Activated naive CD8-positive, alpha-beta T cell treated with anti-CD3 and anti-CD28 coated beads for 36 hours (primary cell): ENCODE results near the gene GTPBP6. TPM values are rescaled to one million over a fixed set of nuclear protein-coding genes. Genes with fewer than 3 reads are reported as not detected.
A peak's percentile ranks its signal among the peaks of the same experiment; 100 is the strongest.
"Not testable (repeated sequence)": the region's sequence is repeated elsewhere in the genome, so short reads cannot be mapped to it uniquely, and the experiment has no call there.

Source experiments
- DNase-seq: peaks from one replicate; pipeline ENCODE4 v3.0.0; 2021
- H3K27ac Mint-ChIP-seq: one replicate; pipeline ENCODE4 v1.8.0; 2022; ENCODE audit warnings: mild to moderate bottlenecking, moderate library complexity, mixed read lengths
- H3K27me3 Mint-ChIP-seq: one replicate; pipeline ENCODE4 v1.8.0; 2022; ENCODE audit warnings: mild to moderate bottlenecking, mixed read lengths
- H3K36me3 Mint-ChIP-seq: one replicate; pipeline ENCODE4 v1.8.0; 2021; ENCODE audit warnings: mild to moderate bottlenecking, mixed read lengths
- H3K4me1 Mint-ChIP-seq: one replicate; pipeline ENCODE4 v1.8.0; 2021; ENCODE audit warnings: mixed read lengths
- H3K4me3 Mint-ChIP-seq: one replicate; pipeline ENCODE4 v1.8.0; 2022; ENCODE audit warnings: mild to moderate bottlenecking, moderate library complexity, mixed read lengths
- H3K9me3 Mint-ChIP-seq: one replicate; pipeline ENCODE4 v1.8.0; 2022; ENCODE audit warnings: mixed read lengths
- total RNA-seq, 2 experiments: library from RNA; stranded (reverse); gene quantifications; one replicate each; pipeline ENCODE4 v1.2.3, GENCODE V29; 2021

GTPBP6 gene
- total RNA-seq, 2 experiments from 2014 or later, result 70.5 to 71.7 TPM

DNA sequence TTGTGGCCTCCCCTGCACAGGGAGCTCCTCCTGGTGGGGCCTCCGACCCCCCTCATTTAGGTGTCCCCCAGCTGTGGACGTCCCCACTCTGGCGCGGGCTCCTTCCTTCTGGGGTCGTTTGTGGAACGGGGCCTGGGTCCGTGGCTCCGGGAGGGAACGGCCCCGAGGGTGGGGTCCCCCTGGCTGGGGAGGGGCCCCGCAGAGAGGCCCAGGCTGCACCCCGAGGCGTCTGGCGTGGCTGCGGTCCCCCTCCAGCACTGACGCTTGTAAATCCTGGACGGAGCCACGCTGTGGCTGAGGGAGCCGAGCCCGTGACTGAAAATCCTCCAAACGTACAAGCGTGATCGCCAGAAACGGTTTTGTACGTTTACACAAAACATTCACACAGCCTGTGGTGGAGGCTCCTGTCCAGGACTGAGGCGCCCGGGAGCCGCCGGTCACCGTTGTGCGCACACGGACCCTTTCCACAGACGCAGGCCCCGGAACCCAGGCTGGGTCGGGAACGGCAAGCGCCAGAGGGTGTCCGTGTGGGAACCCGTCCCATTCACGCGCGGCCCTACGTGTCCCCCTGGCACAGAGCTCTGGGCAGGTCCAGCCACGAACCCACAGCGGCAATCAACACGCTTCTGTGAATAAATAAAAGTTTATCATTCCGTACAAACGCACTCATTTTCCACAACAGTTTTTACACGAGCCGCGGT lies 15.2 kb upstream of the GTPBP6 start:
- H3K27ac Mint-ChIP-seq, result no peak overlapping the region
- no peak for DNase-seq
- H3K4me1 Mint-ChIP-seq, result no peaks in the 10 kb centered on the region
- H3K27me3 Mint-ChIP-seq, result no peaks in the 10 kb centered on the region
- no peaks in the 10 kb centered on the region for H3K9me3 Mint-ChIP-seq
- H3K36me3 Mint-ChIP-seq, result peaks cover 21% of the 10 kb centered on the region
- no peak overlapping the region for H3K4me3 Mint-ChIP-seq

DNA sequence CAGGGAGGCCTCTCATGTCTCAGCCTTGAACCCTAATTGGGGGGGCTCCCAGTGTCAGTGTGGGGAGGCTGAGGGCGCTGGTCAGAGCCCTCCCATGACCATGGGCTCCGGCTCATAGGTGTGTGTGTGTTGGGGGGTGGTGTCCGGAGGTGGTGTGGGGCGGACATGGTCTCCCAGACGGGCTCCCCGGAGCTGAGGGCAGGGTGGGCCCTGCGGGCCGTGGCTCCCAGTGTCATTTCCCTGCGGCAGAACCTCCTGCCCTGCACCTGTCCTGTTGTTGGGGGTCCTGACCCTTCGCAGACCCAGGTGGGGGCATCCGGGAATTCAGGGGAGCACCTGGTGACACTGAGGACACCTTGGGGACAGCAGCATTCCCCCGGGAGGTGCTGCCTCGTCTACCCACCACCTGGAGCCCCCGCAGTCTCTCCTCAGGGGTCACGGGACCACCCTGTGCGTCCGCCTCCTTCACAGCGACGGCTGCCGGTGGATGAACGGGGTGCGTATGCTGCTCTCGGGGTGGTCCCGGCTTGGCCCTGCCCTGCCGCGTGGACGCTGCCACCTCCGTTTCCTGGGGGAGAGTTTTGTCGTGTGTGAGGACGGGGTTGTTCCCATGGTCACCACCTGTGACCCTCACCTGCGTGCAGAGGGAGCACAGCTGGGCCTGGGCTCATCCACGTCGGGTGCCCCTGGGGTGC lies 14.5 kb upstream of the GTPBP6 start:
- no peaks in the 10 kb centered on the region for H3K27me3 Mint-ChIP-seq
- H3K4me1 Mint-ChIP-seq, result no peaks in the 10 kb centered on the region
- H3K27ac Mint-ChIP-seq, result no peak overlapping the region
- H3K4me3 Mint-ChIP-seq, result no peak overlapping the region
- H3K9me3 Mint-ChIP-seq, result no peaks in the 10 kb centered on the region
- H3K36me3 Mint-ChIP-seq, result peaks cover 14% of the 10 kb centered on the region
- DNase-seq, result no peak

GRCh38 chrX:332496-332860 lies 13.9 kb upstream of the GTPBP6 start:
- Mint-ChIP-seq H3K4me1 (no peaks in the 10 kb centered on the region), H3K4me3 (no peak overlapping the region), H3K27ac (no peak overlapping the region), H3K9me3 (no peaks in the 10 kb centered on the region), H3K36me3 (peaks cover 11% of the 10 kb centered on the region), H3K27me3 (no peaks in the 10 kb centered on the region)
- DNase-seq, result no peak

DNA sequence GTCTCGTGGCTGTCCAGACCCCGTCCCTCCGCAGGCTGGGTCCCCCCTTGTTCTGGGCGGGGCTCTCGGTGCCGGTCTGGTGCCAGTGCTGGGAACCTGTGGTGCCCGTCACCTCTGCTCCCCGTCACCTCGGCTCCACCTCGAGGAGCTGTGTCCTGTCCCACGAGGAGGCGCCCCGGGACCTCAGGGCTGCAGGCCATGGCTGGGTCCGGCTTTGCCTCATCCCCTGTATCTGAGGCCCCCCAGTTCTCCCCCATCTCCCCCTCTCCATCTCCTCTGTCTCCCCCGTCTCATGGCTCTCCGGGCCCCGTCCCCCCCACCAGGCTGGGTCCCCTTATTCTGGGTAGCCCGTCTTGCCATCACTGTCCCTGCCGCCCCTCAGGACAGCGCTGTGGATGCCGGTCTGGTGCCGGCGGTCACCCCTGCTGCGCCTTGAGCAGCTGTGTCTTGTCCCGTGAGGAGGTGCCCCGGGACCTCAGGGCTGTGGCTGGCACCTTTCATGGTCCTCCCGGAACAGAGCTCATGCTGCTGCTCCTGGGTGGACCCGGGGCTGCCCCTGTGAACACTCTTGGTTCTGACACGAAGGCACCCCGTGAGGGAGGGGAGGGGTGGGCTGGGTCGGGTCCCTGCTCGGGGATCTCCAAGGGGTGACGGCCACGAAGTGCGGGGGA lies 13.4 kb upstream of the GTPBP6 start:
- Mint-ChIP-seq H3K27ac (no peak overlapping the region), H3K27me3 (no peaks in the 10 kb centered on the region), H3K4me3 (peak overlapping the region; percentile 40), H3K36me3 (peaks cover 7% of the 10 kb centered on the region), H3K9me3 (no peaks in the 10 kb centered on the region), H3K4me1 (no peaks in the 10 kb centered on the region)
- no peak for DNase-seq

DNA sequence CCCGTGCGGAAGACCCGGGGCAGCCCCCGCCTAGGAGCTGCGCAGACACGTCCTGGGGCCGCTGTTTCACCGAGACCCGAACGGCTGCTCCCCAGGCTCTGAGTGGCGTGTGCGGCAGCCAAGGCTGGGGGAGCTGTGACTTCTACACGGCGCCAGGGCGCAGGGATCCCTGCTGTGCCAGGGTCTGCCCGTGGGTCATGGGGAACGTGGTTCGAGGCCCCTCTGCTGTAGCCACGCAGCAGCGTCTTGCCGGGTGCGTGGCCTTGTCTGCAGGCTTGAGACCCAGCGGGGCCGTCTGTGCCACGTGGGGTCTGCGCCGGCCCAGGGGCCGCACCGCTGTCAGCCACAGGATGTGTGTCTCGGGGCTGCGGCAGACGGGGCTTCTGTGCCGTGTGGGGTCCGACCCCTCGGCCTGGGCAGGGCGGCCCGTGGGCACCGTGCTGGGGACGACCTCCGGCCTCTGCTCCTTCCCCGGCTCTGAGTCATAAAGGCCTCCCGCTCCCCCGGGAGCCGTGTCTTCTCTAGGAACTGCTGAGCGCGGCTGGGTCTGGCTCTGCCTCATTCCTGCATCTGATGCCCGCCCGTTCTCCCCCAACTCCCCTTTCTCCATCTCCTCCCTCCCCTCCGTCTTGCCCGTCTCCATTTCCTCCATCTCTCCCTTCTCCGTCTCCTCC lies 12.7 kb upstream of the GTPBP6 start:
- Mint-ChIP-seq H3K4me1 (no peaks in the 10 kb centered on the region), H3K9me3 (no peaks in the 10 kb centered on the region), H3K36me3 (peaks cover 3% of the 10 kb centered on the region), H3K27me3 (no peaks in the 10 kb centered on the region), H3K4me3 (peak overlapping the region; percentile 40), H3K27ac (no peak overlapping the region)
- DNase-seq, result peak; percentile 23

DNA sequence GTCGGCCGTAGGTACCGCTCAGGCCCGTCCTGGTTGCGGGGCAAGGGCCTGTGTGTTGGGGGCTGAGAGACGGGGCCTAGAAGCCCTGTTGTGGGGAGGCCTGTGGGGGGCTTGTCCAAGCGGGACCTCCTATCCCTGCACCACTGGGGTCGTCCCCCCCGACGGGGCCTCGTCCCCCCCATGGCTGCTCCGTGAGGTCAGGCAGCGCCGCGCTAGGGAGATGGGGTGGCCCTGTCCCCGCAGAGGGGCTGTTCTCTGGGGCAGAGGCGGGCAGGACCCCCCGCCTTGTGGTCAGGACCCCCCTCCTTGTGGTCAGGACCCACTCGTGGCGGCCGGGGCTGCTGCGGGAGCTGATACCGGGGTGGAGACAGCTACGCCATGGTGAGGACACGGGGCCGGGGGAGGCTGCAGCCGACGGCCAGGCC lies 12.1 kb upstream of the GTPBP6 start:
- no peak for DNase-seq
- no peaks in the 10 kb centered on the region for H3K4me1 Mint-ChIP-seq
- no peak overlapping the region for H3K27ac Mint-ChIP-seq
- H3K9me3 Mint-ChIP-seq, result no peaks in the 10 kb centered on the region
- no peak overlapping the region for H3K4me3 Mint-ChIP-seq
- H3K27me3 Mint-ChIP-seq, result no peaks in the 10 kb centered on the region
- no peaks in the 10 kb centered on the region for H3K36me3 Mint-ChIP-seq

GRCh38 chrX:330141-330725 lies 11.6 kb upstream of the GTPBP6 start:
- H3K36me3 Mint-ChIP-seq, DNase-seq, H3K27ac Mint-ChIP-seq, H3K4me3 Mint-ChIP-seq, H3K27me3 Mint-ChIP-seq, H3K4me1 Mint-ChIP-seq, H3K9me3 Mint-ChIP-seq: not testable (repeated sequence)

DNA sequence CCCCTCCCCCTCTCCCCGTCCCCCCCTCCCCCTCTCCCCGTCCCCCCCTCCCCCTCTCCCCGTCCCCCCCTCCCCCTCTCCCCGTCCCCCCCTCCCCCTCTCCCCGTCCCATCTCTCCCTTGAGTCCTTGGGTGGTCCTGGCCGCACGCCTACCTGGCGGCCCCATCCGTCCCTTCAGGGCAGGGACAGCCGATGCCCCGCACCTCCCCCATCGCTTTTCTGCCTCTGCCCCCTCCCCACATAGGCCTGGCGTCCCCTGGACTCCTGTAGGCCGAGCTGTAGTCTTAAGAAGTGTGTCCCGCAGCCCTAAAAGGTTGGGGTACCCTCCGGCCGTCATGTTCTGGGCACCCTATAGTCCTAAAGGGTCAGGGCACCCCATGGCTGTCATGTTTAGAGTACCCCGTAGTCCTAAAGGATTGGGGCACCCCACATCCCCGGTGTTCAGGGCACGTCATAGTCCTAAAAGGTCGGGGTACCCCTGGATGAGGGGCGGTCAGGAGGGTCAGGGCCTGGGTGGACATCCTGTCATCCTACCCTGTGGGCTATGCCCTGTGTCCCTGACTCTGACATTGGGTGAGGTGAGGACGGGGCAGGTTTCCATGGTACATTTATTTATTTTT lies 10.8 kb upstream of the GTPBP6 start:
- Mint-ChIP-seq H3K36me3 (no peaks in the 10 kb centered on the region), H3K4me1 (peaks cover 4% of the 10 kb centered on the region), H3K27ac (no peak overlapping the region), H3K27me3 (peaks cover 4% of the 10 kb centered on the region), H3K4me3 (no peak overlapping the region), H3K9me3 (no peaks in the 10 kb centered on the region)
- DNase-seq, result no peak

DNA sequence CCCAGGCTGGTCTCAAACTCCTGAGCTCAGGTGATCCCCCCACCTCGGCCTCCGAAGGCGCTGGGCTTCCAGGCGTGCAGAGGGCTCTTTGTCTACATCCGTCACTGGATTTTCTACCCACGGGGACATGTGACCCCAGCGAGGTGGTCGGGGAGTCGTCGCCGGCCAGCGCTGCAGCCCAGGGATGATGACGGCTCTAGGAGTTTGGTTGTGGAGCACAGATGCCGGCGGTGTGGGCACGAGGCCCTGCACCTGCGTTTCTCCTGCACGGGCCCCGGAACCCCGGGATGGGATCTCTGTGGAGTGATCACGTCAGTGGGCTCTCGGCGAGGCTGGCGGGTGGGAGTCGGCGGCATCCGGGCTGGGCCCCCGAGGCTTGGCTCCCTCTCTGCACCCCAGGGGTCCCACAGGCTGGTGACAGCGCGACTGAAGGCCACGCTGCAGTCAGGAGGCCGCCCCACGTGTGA lies 9.1 kb upstream of the GTPBP6 start:
- DNase-seq, result no peak
- H3K4me1 Mint-ChIP-seq, result peaks cover 9% of the 10 kb centered on the region
- H3K4me3 Mint-ChIP-seq, result no peak overlapping the region
- no peak overlapping the region for H3K27ac Mint-ChIP-seq
- H3K27me3 Mint-ChIP-seq, result peaks cover 4% of the 10 kb centered on the region
- no peaks in the 10 kb centered on the region for H3K36me3 Mint-ChIP-seq
- no peaks in the 10 kb centered on the region for H3K9me3 Mint-ChIP-seq

DNA sequence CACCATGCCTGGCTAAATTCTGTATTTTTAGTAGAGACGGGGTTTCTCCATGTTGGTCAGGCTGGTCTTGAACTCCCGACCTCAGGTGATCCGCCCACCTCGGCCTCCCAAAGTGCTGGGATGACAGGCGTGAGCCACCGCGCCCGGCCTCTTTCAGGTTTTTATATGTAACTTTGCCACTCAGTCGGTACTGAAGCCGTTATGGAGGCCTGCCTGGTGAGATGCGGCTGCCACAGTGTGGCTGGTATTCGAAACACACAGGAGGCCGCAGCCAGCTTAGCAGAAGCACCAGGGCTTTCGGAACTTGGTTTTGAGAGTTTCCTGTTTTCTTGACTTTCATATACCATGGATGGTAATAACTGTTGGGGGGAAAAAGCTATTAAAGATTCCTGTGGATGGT lies 6.1 kb upstream of the GTPBP6 start:
- H3K4me3 Mint-ChIP-seq, H3K27ac Mint-ChIP-seq, H3K9me3 Mint-ChIP-seq, H3K36me3 Mint-ChIP-seq, H3K27me3 Mint-ChIP-seq, DNase-seq: not testable (repeated sequence)
- H3K4me1 Mint-ChIP-seq, result peaks cover 16% of the 10 kb centered on the region

- peak overlapping the region; percentile 53 for H3K4me3 Mint-ChIP-seq
- DNase-seq, result peak; percentile 54
- no peaks in the 10 kb centered on the region for H3K9me3 Mint-ChIP-seq
- no peaks in the 10 kb centered on the region for H3K36me3 Mint-ChIP-seq
- H3K27me3 Mint-ChIP-seq, result peaks cover 4% of the 10 kb centered on the region
- H3K4me1 Mint-ChIP-seq, result peaks cover 16% of the 10 kb centered on the region
- H3K27ac Mint-ChIP-seq, result no peak overlapping the region
Observed at GRCh38 chrX:323721-324628, 5.4 kb upstream of the GTPBP6 start.

DNA sequence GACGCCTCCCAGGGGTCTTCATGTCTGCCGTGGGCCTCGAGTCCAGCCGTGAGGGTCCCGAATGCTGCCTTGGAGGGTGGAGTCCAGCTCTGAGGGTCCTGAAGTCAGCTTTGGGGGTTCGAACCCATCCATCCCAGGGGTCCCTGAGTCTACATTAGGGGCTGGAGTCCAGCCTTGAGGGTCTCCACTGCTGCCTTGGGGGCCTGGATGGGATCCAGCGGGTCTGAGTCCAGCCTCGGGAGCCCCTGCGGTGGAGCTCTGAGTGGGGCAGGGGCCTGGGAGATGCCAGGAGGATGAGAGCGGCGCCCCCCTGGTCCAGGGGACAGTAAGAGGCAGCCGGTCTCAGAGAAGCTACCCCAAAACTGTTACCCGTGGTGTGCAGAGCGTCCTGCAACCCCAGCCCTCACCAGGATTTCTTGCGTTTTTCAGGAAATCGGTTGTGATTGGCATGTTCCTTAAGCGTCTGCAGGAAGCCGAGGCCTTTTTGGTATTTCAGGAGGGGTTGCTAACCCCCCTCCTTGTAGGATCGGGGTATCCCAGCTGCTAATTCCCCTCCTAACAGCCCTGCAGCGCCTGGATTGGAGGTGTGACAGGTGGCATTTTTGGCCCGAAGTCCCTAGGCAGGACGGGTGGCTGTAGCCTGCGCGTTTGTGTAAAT lies 1.7 kb upstream of the GTPBP6 start:
- H3K9me3 Mint-ChIP-seq, result no peaks in the 10 kb centered on the region
- DNase-seq, result no peak

DNA sequence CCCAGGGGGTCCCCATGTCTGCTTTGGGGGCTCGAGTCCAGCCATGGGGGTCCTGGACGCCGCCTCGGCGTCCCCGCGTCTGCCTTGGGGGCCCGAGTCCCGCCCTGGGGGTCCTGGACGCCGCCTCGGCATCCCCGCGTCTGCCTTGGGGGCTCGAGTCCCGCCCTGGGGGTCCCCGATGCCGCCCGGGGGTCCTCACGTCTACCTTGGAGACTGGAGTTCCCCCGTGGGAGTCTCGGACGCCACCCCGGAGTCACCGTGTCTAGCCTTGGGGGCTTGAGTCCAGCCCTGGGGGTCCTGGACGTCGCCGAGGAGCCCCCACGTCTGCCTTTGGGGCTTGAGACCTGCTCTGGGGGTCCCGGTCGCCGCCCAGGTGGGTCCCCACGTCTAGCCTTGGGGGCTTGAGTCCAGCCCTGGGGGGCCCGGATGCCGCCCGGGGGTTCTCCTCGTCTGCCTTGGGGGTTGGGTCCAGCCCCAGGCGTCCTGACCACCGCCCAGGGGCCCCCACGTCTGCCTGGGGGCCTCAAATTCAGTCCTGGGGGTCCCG lies 1.1 kb upstream of the GTPBP6 start:
- Mint-ChIP-seq H3K27ac (peak overlapping the region; percentile 62), H3K9me3 (no peaks in the 10 kb centered on the region), H3K27me3 (peaks cover 6% of the 10 kb centered on the region), H3K4me1 (peaks cover 18% of the 10 kb centered on the region), H3K4me3 (peak overlapping the region; percentile 87), H3K36me3 (peaks cover 11% of the 10 kb centered on the region)
- DNase-seq, result no peak

More for the DNA sequence above, 1.7 kb upstream of the GTPBP6 start:
- H3K27ac Mint-ChIP-seq, result peak overlapping the region; percentile 62
- peak overlapping the region; percentile 87 for H3K4me3 Mint-ChIP-seq
- peaks cover 8% of the 10 kb centered on the region for H3K27me3 Mint-ChIP-seq
- H3K4me1 Mint-ChIP-seq, result peaks cover 22% of the 10 kb centered on the region
- H3K36me3 Mint-ChIP-seq, result peaks cover 11% of the 10 kb centered on the region
